Measurements from ENCODE around the gene PRSS56. TPM values are rescaled to one million over a fixed set of nuclear protein-coding genes. Genes with fewer than 3 reads are reported as not detected.

Gene PRSS56
- total and polyA plus RNA-seq, 2 of the 8 experiments (the other 6 are each of a cell fraction or from before 2014, with no cell fraction given) = 0.03 TPM; not detected in 1

DNA sequence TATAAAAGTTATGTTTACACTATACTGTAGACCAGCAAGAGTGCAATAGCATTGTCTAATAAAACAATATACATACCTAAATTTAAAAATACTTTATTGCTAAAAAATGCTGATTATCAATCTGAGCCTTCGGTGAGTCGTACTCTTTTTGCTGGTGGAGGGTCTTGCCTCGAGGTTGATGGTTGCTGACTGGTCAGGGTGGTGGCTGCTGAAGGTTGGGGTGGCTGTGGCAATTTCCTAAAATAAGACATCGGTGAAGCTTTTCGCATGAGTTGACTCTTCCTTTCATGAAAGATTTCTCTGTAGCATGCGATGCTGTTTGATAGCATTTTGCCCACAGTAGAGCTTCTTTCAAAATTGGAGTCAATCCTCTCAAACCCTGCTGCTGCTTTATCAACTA is 27.8 kb downstream of the PRSS56 start (continued):
- no peak for TF ChIP-seq PHF8 (conservative IDR thresholded peaks at IDR 0.05; ENCODE audit: low read depth, low read length)

All from H1 (cell line).